ENCODE measurements around the gene OR10G2.

DNA sequence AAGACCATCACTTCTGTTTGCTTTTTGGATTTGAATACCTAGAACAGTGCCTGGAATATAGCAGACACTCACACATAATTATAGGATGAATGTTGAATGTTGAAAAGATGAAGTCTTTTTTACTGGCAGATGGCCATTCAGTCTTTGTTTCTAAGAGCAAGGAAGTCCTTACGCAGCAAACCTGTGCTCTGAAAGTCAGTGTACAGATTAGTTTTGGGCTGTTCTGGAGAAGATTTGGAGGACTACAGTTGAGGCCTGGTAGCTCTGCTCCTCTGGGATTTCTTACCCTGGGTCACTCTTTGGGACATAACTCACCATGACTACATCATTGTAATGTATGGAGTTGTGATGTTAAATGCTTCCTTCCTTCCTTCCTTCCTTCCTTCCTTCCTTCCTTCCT lies 22.2 kb upstream of the OR10G2 start:
- TF ChIP-seq, protein P1, sequence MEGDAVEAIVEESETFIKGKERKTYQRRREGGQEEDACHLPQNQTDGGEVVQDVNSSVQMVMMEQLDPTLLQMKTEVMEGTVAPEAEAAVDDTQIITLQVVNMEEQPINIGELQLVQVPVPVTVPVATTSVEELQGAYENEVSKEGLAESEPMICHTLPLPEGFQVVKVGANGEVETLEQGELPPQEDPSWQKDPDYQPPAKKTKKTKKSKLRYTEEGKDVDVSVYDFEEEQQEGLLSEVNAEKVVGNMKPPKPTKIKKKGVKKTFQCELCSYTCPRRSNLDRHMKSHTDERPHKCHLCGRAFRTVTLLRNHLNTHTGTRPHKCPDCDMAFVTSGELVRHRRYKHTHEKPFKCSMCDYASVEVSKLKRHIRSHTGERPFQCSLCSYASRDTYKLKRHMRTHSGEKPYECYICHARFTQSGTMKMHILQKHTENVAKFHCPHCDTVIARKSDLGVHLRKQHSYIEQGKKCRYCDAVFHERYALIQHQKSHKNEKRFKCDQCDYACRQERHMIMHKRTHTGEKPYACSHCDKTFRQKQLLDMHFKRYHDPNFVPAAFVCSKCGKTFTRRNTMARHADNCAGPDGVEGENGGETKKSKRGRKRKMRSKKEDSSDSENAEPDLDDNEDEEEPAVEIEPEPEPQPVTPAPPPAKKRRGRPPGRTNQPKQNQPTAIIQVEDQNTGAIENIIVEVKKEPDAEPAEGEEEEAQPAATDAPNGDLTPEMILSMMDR (IDR thresholded peaks at IDR 0.05): no peak
- TF ChIP-seq POLR2A (IDR thresholded peaks at IDR 0.05): no peak

Data from uterus (tissue), 2 donors.